Measurements from ENCODE around the gene BCL3.
"Not testable (repeated sequence)": the region's sequence is repeated elsewhere in the genome, so short reads cannot be mapped to it uniquely, and the experiment has no call there.

Gene BCL3

GRCh38 chr19:44767295-44768180, 19.0 kb downstream of the BCL3 start:
- H3K27ac ChIP-seq = peak overlapping the region; percentile 9; the same call in 1 of the 2 replicates
- H3K27me3 ChIP-seq (ENCODE audit: insufficient read depth, low read depth) = no peaks in the 10 kb centered on the region
- TF ChIP-seq CTCF (conservative IDR thresholded peaks at IDR 0.05; ENCODE audit: low read depth, low read length) = no peak
- no peaks in the 10 kb centered on the region for H4K20me1 ChIP-seq (ENCODE audit: insufficient read depth)
- H3K4me3 ChIP-seq (IDR thresholded peaks at IDR 0.05; ENCODE audit: insufficient read depth, low read depth, low read length) = no peak overlapping the region
- no peak overlapping the region for H3K9ac ChIP-seq
- H3K4me2 ChIP-seq = peak overlapping the region; percentile 23; the same call in 1 of the 2 replicates
- H2AFZ ChIP-seq (ENCODE audit: low read depth) = 0 out of 2 replicates have a peak overlapping the region, but pooled peaks have one; percentile 28
- H3K79me2 ChIP-seq (ENCODE audit: insufficient read depth, low read depth) = no peaks in the 10 kb centered on the region
- no peaks in the 10 kb centered on the region for H3K36me3 ChIP-seq (ENCODE audit: insufficient read depth)
- peaks cover 66% of the 10 kb centered on the region for H3K4me1 ChIP-seq (ENCODE audit: low read depth, poor library complexity, severe bottlenecking)

- Histone ChIP-seq H3K4me1 (ENCODE audit: low read depth, poor library complexity, severe bottlenecking) (peaks cover 43% of the 10 kb centered on the region), H3K27me3 (ENCODE audit: insufficient read depth, low read depth) (no peaks in the 10 kb centered on the region), H2AFZ (ENCODE audit: low read depth) (peak overlapping the region; percentile 64), H3K9ac (no peak overlapping the region), H4K20me1 (ENCODE audit: insufficient read depth) (no peaks in the 10 kb centered on the region), H3K27ac (peak overlapping the region; percentile 39), H3K36me3 (ENCODE audit: insufficient read depth) (no peaks in the 10 kb centered on the region), H3K4me2 (peak overlapping the region; percentile 68), H3K79me2 (ENCODE audit: insufficient read depth, low read depth) (no peaks in the 10 kb centered on the region), H3K4me3 (IDR thresholded peaks at IDR 0.05; ENCODE audit: insufficient read depth, low read depth, low read length) (no peak overlapping the region)
- peak; percentile 96 for TF ChIP-seq CTCF (conservative IDR thresholded peaks at IDR 0.05; ENCODE audit: low read depth, low read length)
These were observed 22.2 kb downstream of the BCL3 start for GRCh38 chr19:44770550-44771257.

GRCh38 chr19:44772144-44772543, 23.6 kb downstream of the BCL3 start:
- H2AFZ ChIP-seq (ENCODE audit: low read depth); H3K9ac ChIP-seq: not testable (repeated sequence)
- H3K4me1 ChIP-seq (ENCODE audit: low read depth, poor library complexity, severe bottlenecking) = peaks cover 40% of the 10 kb centered on the region

GRCh38 chr19:44772959-44773358, 24.5 kb downstream of the BCL3 start:
- H3K4me3 ChIP-seq (IDR thresholded peaks at IDR 0.05; ENCODE audit: insufficient read depth, low read depth, low read length) = no peak overlapping the region
- no peaks in the 10 kb centered on the region for H3K79me2 ChIP-seq (ENCODE audit: insufficient read depth, low read depth)
- H3K27ac ChIP-seq = no peak overlapping the region
- no peaks in the 10 kb centered on the region for H4K20me1 ChIP-seq (ENCODE audit: insufficient read depth)
- no peak overlapping the region for H2AFZ ChIP-seq (ENCODE audit: low read depth)
- H3K36me3 ChIP-seq (ENCODE audit: insufficient read depth) = no peaks in the 10 kb centered on the region
- no peak overlapping the region for H3K9ac ChIP-seq
- no peak for TF ChIP-seq CTCF (conservative IDR thresholded peaks at IDR 0.05; ENCODE audit: low read depth, low read length)
- H3K4me2 ChIP-seq = no peak overlapping the region
- no peaks in the 10 kb centered on the region for H3K27me3 ChIP-seq (ENCODE audit: insufficient read depth, low read depth)
- peaks cover 32% of the 10 kb centered on the region for H3K4me1 ChIP-seq (ENCODE audit: low read depth, poor library complexity, severe bottlenecking)

More at GRCh38 chr19:44772144-44772543, 23.6 kb downstream of the BCL3 start:
- H4K20me1 ChIP-seq (ENCODE audit: insufficient read depth); H3K27ac ChIP-seq; H3K4me2 ChIP-seq; H3K36me3 ChIP-seq (ENCODE audit: insufficient read depth); H3K27me3 ChIP-seq (ENCODE audit: insufficient read depth, low read depth); H3K4me3 ChIP-seq (IDR thresholded peaks at IDR 0.05; ENCODE audit: insufficient read depth, low read depth, low read length); H3K79me2 ChIP-seq (ENCODE audit: insufficient read depth, low read depth): not testable (repeated sequence)
